Measurements from ENCODE around the gene TULP3.

TULP3 gene

GRCh38 chr12:2877047-2877952 lies 13.4 kb upstream of the TULP3 start, which contains the start of the genes FOXM1 and RHNO1:
Gene FOXM1, minus strand, starts transcription at chr12:2877174. Its CDS starts 2,696 bp downstream, at chr12:2874478.
Gene RHNO1, plus strand, starts transcription at chr12:2877223. Its CDS starts 8,144 bp downstream, at chr12:2885367.
- peak; percentile 79 for DNase-seq (ENCODE audit: low read depth)

- DNase-seq (ENCODE audit: low read depth) = no peak
Observed at GRCh38 chr12:2877953-2878732, 12.5 kb upstream of the TULP3 start.

GRCh38 chr12:2879853-2880252 lies 10.8 kb upstream of the TULP3 start:
- no peak for DNase-seq (ENCODE audit: low read depth)

GRCh38 chr12:2884810-2885209 lies 5.9 kb upstream of the TULP3 start:
- DNase-seq (ENCODE audit: low read depth) = no peak

- no peak for DNase-seq (ENCODE audit: low read depth)
Observed at GRCh38 chr12:2886768-2887450, 3.8 kb upstream of the TULP3 start.

GRCh38 chr12:2890001-2890387 lies 697 bp upstream of the TULP3 start:
- no peak for DNase-seq (ENCODE audit: low read depth)

GRCh38 chr12:2891240-2892053 lies 756 bp downstream of the TULP3 start:
- no peak for DNase-seq (ENCODE audit: low read depth)

GRCh38 chr12:2892246-2892645 lies 1.6 kb downstream of the TULP3 start:
- no peak for DNase-seq (ENCODE audit: low read depth)

- DNase-seq (ENCODE audit: low read depth) = no peak
Observed at GRCh38 chr12:2893007-2893406, 2.3 kb downstream of the TULP3 start.

GRCh38 chr12:2895051-2895451 lies 4.4 kb downstream of the TULP3 start:
- no peak for DNase-seq (ENCODE audit: low read depth)

GRCh38 chr12:2895511-2895910 lies 4.8 kb downstream of the TULP3 start:
- no peak for DNase-seq (ENCODE audit: low read depth)

- no peak for DNase-seq (ENCODE audit: low read depth)
Observed at GRCh38 chr12:2897418-2897817, 6.7 kb downstream of the TULP3 start.

- DNase-seq (ENCODE audit: low read depth) = no peak
Observed at GRCh38 chr12:2900642-2901041, 10.0 kb downstream of the TULP3 start.

- no peak for DNase-seq (ENCODE audit: low read depth)
Observed at GRCh38 chr12:2902272-2902880, 11.7 kb downstream of the TULP3 start.

GRCh38 chr12:2904260-2904659 lies 13.6 kb downstream of the TULP3 start:
- no peak for DNase-seq (ENCODE audit: low read depth)

- no peak for DNase-seq (ENCODE audit: low read depth)
Observed at GRCh38 chr12:2912216-2912575, 21.5 kb downstream of the TULP3 start.

GRCh38 chr12:2919249-2919648 lies 28.6 kb downstream of the TULP3 start:
- no peak for DNase-seq (ENCODE audit: low read depth)

- DNase-seq (ENCODE audit: low read depth) = no peak
Observed at GRCh38 chr12:2922329-2922728, 31.6 kb downstream of the TULP3 start.

GRCh38 chr12:2923057-2923456 lies 32.4 kb downstream of the TULP3 start:
- DNase-seq (ENCODE audit: low read depth) = no peak

- no peak for DNase-seq (ENCODE audit: low read depth)
Observed at GRCh38 chr12:2924019-2924418, 33.3 kb downstream of the TULP3 start.

GRCh38 chr12:2925322-2925995 lies 34.8 kb downstream of the TULP3 start:
- no peak for DNase-seq (ENCODE audit: low read depth)

Data from stimulated activated CD8-positive, alpha-beta memory T cell treated with anti-CD3 and anti-CD28 coated beads, Interleukin-12 subunit alpha, Interleukin-12 subunit beta, amount 100 ng/mL, for 4 hours (primary cell).